Natural killer cell (primary cell): ENCODE measurements around the gene PLIN4. TPM values are rescaled to one million over a fixed set of nuclear protein-coding genes. Genes with fewer than 3 reads are reported as not detected.

Experiments
- ATAC-seq, 3 donors: fragments of 150-1000 bp in 2 of 3; fragments of 200-7000 bp in 1 of 3; cut with Tn5 transposase; 1 replicate in 1 of 3; 2 replicates in 2 of 3; pipeline ENCODE4 v1.10.0; 2021; ENCODE audit warnings: mild to moderate bottlenecking in 2 of 3, moderate library complexity in 2 of 3
- DNase-seq, 2 donors: peaks; one replicate each; pipeline versions ENCODE4 v3.0.0 to v3.0.0-alpha.2; 2013 to 2021; ENCODE audit warnings: mixed read lengths in 1 of 2
- H3K27ac ChIP-seq: one replicate; pipeline ENCODE4 v1.5.1; 2013; ENCODE audit warnings: mild to moderate bottlenecking, low read length
- H3K27me3 ChIP-seq: one replicate; pipeline ENCODE4 v1.6.1; 2013; ENCODE audit warnings: low read length; ENCODE audit not compliant: control insufficient read depth, insufficient read depth
- H3K36me3 ChIP-seq: one replicate; pipeline ENCODE4 v1.6.1; 2013; ENCODE audit warnings: low read length; ENCODE audit not compliant: control insufficient read depth, insufficient read depth
- H3K4me1 ChIP-seq: one replicate; pipeline ENCODE4 v1.6.1; 2013; ENCODE audit warnings: low read length; ENCODE audit not compliant: control insufficient read depth, insufficient read depth
- H3K4me3 ChIP-seq: one replicate; pipeline ENCODE4 v1.5.1; 2013; ENCODE audit warnings: low read length
- H3K9me3 ChIP-seq: one replicate; pipeline ENCODE4 v1.6.1; 2013; ENCODE audit warnings: low read length; ENCODE audit not compliant: control insufficient read depth, insufficient read depth
- H3K27ac Mint-ChIP-seq, 2 donors: one replicate each; pipeline ENCODE4 v1.8.0; 2022; ENCODE audit warnings: mild to moderate bottlenecking in 2 of 2, mixed read lengths in 2 of 2, moderate library complexity in 1 of 2
- H3K27me3 Mint-ChIP-seq, 2 donors: one replicate each; pipeline ENCODE4 v1.8.0; 2022; ENCODE audit warnings: low read depth in 2 of 2, mixed read lengths in 2 of 2
- H3K36me3 Mint-ChIP-seq: one replicate; pipeline ENCODE4 v1.8.0; 2022; ENCODE audit warnings: mixed read lengths
- H3K4me1 Mint-ChIP-seq, 2 donors: one replicate each; pipeline ENCODE4 v1.8.0; 2022; ENCODE audit warnings: mixed read lengths in 2 of 2
- H3K4me3 Mint-ChIP-seq: one replicate; pipeline ENCODE4 v1.8.0; 2022; ENCODE audit warnings: mild to moderate bottlenecking, moderate library complexity, mixed read lengths
- H3K9me3 Mint-ChIP-seq, 2 donors: one replicate each; pipeline ENCODE4 v1.8.0; 2022; ENCODE audit warnings: mixed read lengths in 2 of 2
- CTCF ChIP-seq: fragments of 200-600 bp; IDR thresholded peaks from one replicate; pipeline ENCODE4 v1.8.0; 2022; ENCODE audit warnings: antibody characterized with exemption
- WGBS: methylation state at CpG from one replicate; pipeline ENCODE4 v1.1.7; 2013; ENCODE audit warnings: missing lambda C conversion rate; ENCODE audit not compliant: insufficient coverage; 5-methylcytosine and 5-hydroxymethylcytosine counted together
- intact Hi-C: fragments of 100-400 bp; cut with micrococcal nuclease; formaldehyde crosslinking; loops from one replicate; pipeline ENCODE4 v1.14.2; 2022
- total RNA-seq, 4 donors: library from RNA; stranded (reverse); fragments of 120-200 nt in 1 of 4; gene quantifications; one replicate each; pipeline versions ENCODE4 v1.2.3 to v1.2.4, GENCODE V29; 2013 to 2022

PLIN4 gene
- total RNA-seq, 3 donors from 2014 or later (not counting 1 experiment from before 2014, with no cell fraction given) = 0.33 TPM; not detected in 2

GRCh38 chr19:4550018-4550417 lies 31.7 kb upstream of the PLIN4 start:
- peaks cover 0 to 8% of the 10 kb centered on the region in 2 donors for H3K27me3 Mint-ChIP-seq
- WGBS = 93% methylated on average over 18 of the region's 18 CpGs
- Histone ChIP-seq H3K4me1 (no peaks in the 10 kb centered on the region), H3K9me3 (no peaks in the 10 kb centered on the region), H3K36me3 (no peaks in the 10 kb centered on the region), H3K27me3 (no peaks in the 10 kb centered on the region), H3K4me3 (no peak overlapping the region), H3K27ac (no peak overlapping the region)
- peaks cover 4 to 6% of the 10 kb centered on the region in 2 donors for H3K9me3 Mint-ChIP-seq
- no peak overlapping the region for H3K27ac Mint-ChIP-seq
- no peaks in the 10 kb centered on the region for H3K4me1 Mint-ChIP-seq
- TF ChIP-seq CTCF = no peak
- no peak overlapping the region for H3K4me3 Mint-ChIP-seq
- no peak for ATAC-seq
- H3K36me3 Mint-ChIP-seq = no peaks in the 10 kb centered on the region
- DNase-seq = no peak
- intact Hi-C loops = no loop called here

- no peak for TF ChIP-seq CTCF
- Histone ChIP-seq H3K27me3 (no peaks in the 10 kb centered on the region), H3K9me3 (no peaks in the 10 kb centered on the region), H3K4me1 (no peaks in the 10 kb centered on the region), H3K36me3 (no peaks in the 10 kb centered on the region), H3K27ac (no peak overlapping the region), H3K4me3 (no peak overlapping the region)
- 77% methylated on average over 14 of the region's 14 CpGs for WGBS
- Mint-ChIP-seq H3K27me3 (peaks cover 0 to 8% of the 10 kb centered on the region in 2 donors), H3K9me3 (peaks cover 4% of the 10 kb centered on the region in 2 donors), H3K4me3 (no peak overlapping the region), H3K36me3 (no peaks in the 10 kb centered on the region), H3K4me1 (no peaks in the 10 kb centered on the region), H3K27ac (no peak overlapping the region)
- ATAC-seq (no peak), DNase-seq (no peak)
- intact Hi-C loops = no loop called here
Measured at GRCh38 chr19:4548238-4548584, 29.9 kb upstream of the PLIN4 start.

- ATAC-seq (peak in 1 of 3 donors; percentile 52), DNase-seq (no peak)
- Mint-ChIP-seq H3K36me3 (no peaks in the 10 kb centered on the region), H3K9me3 (no peaks in the 10 kb centered on the region), H3K4me1 (no peaks in the 10 kb centered on the region), H3K4me3 (no peak overlapping the region), H3K27me3 (peaks cover 0 to 8% of the 10 kb centered on the region in 2 donors), H3K27ac (no peak overlapping the region)
- H3K9me3 ChIP-seq = no peaks in the 10 kb centered on the region
- 82% methylated on average over 32 of the region's 32 CpGs for WGBS
- no peak overlapping the region for H3K27ac ChIP-seq
- no peak for TF ChIP-seq CTCF
- H3K4me3 ChIP-seq = no peak overlapping the region
- no peaks in the 10 kb centered on the region for H3K27me3 ChIP-seq
- peaks cover under 1% of the 10 kb centered on the region for H3K4me1 ChIP-seq
- no peaks in the 10 kb centered on the region for H3K36me3 ChIP-seq
- intact Hi-C loops = no loop called here
Measured at GRCh38 chr19:4547303-4548237, 29.3 kb upstream of the PLIN4 start.
